Measurements from ENCODE around the gene TAX1BP3. TPM values are rescaled to one million over a fixed set of nuclear protein-coding genes. Genes with fewer than 3 reads are reported as not detected.

Gene TAX1BP3
- total RNA-seq = 100 to 1,000 TPM in 4 of 5 donors, 10 to 100 TPM in 1; 52.7 to 229 (median 108) TPM
- 100 to 1,000 TPM; 114 to 267 (median 235) TPM for polyA plus RNA-seq
- long read RNA-seq, donor 1, transcript TAX1BP3-201 (4 exons, 1,377 nt) = major isoform, 24 of 25 reads
- long read RNA-seq, donor 1, partial matches to known transcripts = 0 of 25 reads
- long read RNA-seq, donor 1, other reads (novel, unspliced or antisense) = 0 of 25 reads
- long read RNA-seq, donor 2, transcript TAX1BP3-201 (4 exons, 1,377 nt) = major isoform, 38 of 38 reads
- long read RNA-seq, donor 2, partial matches to known transcripts = 0 of 38 reads
- long read RNA-seq, donor 2, other reads (novel, unspliced or antisense) = 0 of 38 reads
- long read RNA-seq, donor 3, transcript TAX1BP3-201 (4 exons, 1,377 nt) = major isoform, 12 of 12 reads
- long read RNA-seq, donor 3, partial matches to known transcripts = 0 of 12 reads
- long read RNA-seq, donor 3, other reads (novel, unspliced or antisense) = 0 of 12 reads
- long read RNA-seq, donor 4, partial matches to known transcripts = 0 of 1 reads
- long read RNA-seq, donor 4, other reads (novel, unspliced or antisense) = 0 of 1 reads
- long read RNA-seq, donor 5, transcript TAX1BP3-201 (4 exons, 1,377 nt) = major isoform, 18 of 33 reads
- long read RNA-seq, donor 5, partial matches to known transcripts = 0 of 33 reads
- long read RNA-seq, donor 5, other reads (novel, unspliced or antisense) = 15 of 33 reads
- long read RNA-seq, donor 6, transcript TAX1BP3-201 (4 exons, 1,377 nt) = major isoform, 59 of 70 reads
- long read RNA-seq, donor 6, partial matches to known transcripts = 0 of 70 reads
- long read RNA-seq, donor 6, other reads (novel, unspliced or antisense) = 11 of 70 reads
- long read RNA-seq, donor 7, transcript TAX1BP3-201 (4 exons, 1,377 nt) = major isoform, 25 of 39 reads
- long read RNA-seq, donor 7, partial matches to known transcripts = 0 of 39 reads
- long read RNA-seq, donor 7, other reads (novel, unspliced or antisense) = 14 of 39 reads
- long read RNA-seq, donor 8, transcript TAX1BP3-201 (4 exons, 1,377 nt) = major isoform, 9 of 10 reads
- long read RNA-seq, donor 8, partial matches to known transcripts = 0 of 10 reads
- long read RNA-seq, donor 8, other reads (novel, unspliced or antisense) = 0 of 10 reads
- long read RNA-seq, donor 9, transcript TAX1BP3-201 (4 exons, 1,377 nt) = major isoform, 12 of 12 reads
- long read RNA-seq, donor 9, partial matches to known transcripts = 0 of 12 reads
- long read RNA-seq, donor 9, other reads (novel, unspliced or antisense) = 0 of 12 reads
- long read RNA-seq, donor 10, transcript TAX1BP3-201 (4 exons, 1,377 nt) = major isoform, 8 of 14 reads
- long read RNA-seq, donor 10, partial matches to known transcripts = 6 of 14 reads
- long read RNA-seq, donor 10, other reads (novel, unspliced or antisense) = 0 of 14 reads

DNA sequence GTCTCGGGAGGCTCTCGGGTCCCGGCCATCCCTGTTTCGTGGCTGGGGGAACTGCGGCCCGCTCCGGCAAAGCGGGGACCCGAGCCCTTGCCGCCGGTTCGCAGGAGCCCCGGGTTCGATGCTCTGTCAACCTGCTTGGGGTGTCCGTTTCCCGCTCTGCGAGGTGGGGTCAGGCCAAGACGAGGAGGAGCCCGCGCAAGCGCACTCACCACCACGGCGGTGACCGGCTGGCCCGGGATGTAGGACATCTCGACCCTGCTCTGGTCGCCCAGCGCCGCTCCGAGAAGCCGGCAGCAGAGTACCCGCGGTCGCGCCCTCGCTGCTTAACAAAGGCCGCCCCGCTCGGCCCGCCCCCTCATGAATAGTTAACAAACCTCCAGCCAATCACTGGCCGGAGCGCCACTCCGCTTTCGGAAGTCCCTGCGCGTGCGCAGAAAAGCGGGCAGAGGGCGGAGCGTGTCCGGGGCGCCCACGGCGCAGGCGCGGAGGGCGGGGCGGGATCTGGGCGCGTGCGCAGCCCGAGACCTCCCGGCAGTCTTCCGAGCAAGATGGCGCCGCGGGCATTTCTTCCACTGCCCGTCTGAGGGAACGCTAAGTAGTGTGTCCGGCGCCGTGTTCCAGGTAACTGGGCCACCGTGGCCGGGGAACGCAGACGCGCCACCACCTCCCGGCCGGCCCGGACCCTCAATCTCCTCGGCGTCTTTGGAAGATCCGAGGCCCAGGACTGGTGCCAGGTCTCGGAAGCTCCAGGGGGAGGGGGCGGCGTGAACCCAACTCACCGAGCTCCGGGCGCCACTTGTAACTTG, at the start of gene TAX1BP3, which contains the start of gene EMC6:
Gene TAX1BP3, minus strand, starts transcription at position 300 of the 806 bp plus-strand sequence. Its CDS starts 52 bp downstream, at position 248.
Gene EMC6, plus strand, starts transcription at position 534 of the 806 bp plus-strand sequence. CDS start 335 bp downstream, outside the sequence.
- intact Hi-C loops (cut with DNase I; ENCODE audit: low total_unique reads) = no loop called here

DNA sequence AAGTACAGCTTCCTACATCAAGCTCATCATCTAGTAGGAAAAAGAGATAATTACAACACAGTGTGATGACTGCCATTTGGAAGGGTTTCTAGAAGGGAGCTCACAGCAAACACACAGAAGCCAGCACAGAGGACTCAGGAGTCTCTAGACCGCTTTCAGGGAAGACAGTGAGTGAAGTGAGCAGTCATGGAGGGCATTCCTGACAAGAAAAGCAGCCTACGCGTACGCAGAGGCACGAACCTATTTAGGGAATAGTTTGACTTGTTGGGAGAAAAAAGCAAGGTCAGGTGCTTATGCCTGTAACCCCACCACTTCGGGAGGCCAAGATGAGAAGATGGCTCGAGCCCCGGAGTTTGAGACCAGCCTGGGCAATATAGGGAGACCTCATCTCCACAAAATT, 46.9 kb upstream of the TAX1BP3 start:
- no peak for DNase-seq
- no peaks in the 10 kb centered on the region for H3K9me3 ChIP-seq

More for the DNA sequence above, at the start of gene TAX1BP3, which contains the start of gene EMC6:
- H3K27me3 ChIP-seq = no peaks in the 10 kb centered on the region
- peaks cover 14 to 32% (median 22%) of the 10 kb centered on the region in 4 donors for H3K36me3 ChIP-seq
- TF ChIP-seq POLR2AphosphoS5 (IDR thresholded peaks at IDR 0.05) = peak; percentile 55 to 98 (median 97)
- TF ChIP-seq, protein P1, sequence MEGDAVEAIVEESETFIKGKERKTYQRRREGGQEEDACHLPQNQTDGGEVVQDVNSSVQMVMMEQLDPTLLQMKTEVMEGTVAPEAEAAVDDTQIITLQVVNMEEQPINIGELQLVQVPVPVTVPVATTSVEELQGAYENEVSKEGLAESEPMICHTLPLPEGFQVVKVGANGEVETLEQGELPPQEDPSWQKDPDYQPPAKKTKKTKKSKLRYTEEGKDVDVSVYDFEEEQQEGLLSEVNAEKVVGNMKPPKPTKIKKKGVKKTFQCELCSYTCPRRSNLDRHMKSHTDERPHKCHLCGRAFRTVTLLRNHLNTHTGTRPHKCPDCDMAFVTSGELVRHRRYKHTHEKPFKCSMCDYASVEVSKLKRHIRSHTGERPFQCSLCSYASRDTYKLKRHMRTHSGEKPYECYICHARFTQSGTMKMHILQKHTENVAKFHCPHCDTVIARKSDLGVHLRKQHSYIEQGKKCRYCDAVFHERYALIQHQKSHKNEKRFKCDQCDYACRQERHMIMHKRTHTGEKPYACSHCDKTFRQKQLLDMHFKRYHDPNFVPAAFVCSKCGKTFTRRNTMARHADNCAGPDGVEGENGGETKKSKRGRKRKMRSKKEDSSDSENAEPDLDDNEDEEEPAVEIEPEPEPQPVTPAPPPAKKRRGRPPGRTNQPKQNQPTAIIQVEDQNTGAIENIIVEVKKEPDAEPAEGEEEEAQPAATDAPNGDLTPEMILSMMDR (IDR thresholded peaks at IDR 0.05) = no peak
- TF ChIP-seq POLR2A (IDR thresholded peaks at IDR 0.05) = peak in 2 of 4 donors; percentile 74 to 80
- TF ChIP-seq EP300 (IDR thresholded peaks at IDR 0.05) = no peak
- peak within 1 kb of the TSS; percentile 87 to 98 (median 94) for H3K4me3 ChIP-seq
- peak within 1 kb of the TSS; percentile 95 to 98 (median 97) for H3K27ac ChIP-seq
- WGBS, 5 donors = 0 to 1% (median 0%) methylated on average over 22 to 89 of the region's 89 CpGs; no CpG with 5 or more reads in 1 of the 5 donors
- DNase-seq = peak; percentile 99 to 100
- H3K9me3 ChIP-seq = no peaks in the 10 kb centered on the region
- peaks cover 30 to 61% (median 41%) of the 10 kb centered on the region in 4 donors for H3K4me1 ChIP-seq

DNA sequence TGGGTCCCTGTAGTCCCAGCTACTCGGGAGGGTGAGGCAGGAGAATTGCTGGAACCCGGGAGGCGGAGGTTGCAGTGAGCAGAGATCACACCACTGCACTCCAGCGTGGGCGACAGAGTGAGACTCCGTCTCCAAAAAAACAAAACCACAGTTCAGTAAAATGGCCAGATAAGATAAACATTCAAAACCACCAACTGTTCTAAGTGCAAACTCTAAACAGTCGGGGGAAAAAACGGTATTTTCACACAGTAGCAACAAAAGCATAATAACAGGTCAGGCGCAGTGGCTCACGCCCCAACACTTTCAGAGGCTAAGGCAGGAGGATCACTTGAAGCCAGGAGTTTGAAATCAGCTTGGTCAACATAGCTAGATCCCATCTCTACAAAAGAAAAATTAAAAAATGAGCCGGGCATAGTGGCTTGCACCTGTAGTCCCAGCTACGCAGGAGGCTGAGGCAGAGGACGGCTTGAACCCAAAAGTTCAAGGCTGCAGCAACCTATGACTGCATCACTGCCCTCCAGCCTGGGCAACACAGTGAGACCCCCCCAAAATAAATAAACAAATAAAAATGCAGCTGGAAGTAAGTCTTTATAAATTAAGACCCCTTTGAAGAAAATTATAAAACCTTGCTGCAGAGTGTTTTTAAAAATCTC, 44.6 kb upstream of the TAX1BP3 start:
- H3K9me3 ChIP-seq = no peaks in the 10 kb centered on the region
- H3K4me3 ChIP-seq = no peak overlapping the region
- TF ChIP-seq POLR2AphosphoS5 (IDR thresholded peaks at IDR 0.05) (no peak), POLR2A (IDR thresholded peaks at IDR 0.05) (no peak)
- peak overlapping the region in 1 of 5 donors; percentile 35 for H3K27ac ChIP-seq
- H3K36me3 ChIP-seq = peaks cover 37 to 64% (median 57%) of the 10 kb centered on the region in 4 donors
- intact Hi-C loops (cut with DNase I; ENCODE audit: low total_unique reads) = no loop called here
- WGBS, 5 donors = 61 to 74% (median 72%) methylated on average over 13 of the region's 13 CpGs
- H3K4me1 ChIP-seq = peaks cover 0 to 7% (median 0%) of the 10 kb centered on the region in 4 donors
- no peaks in the 10 kb centered on the region for H3K27me3 ChIP-seq
- DNase-seq = no peak

More for the DNA sequence above, 46.9 kb upstream of the TAX1BP3 start:
- Histone ChIP-seq H3K27me3 (no peaks in the 10 kb centered on the region), H3K4me3 (no peak overlapping the region), H3K36me3 (peaks cover 43 to 87% (median 79%) of the 10 kb centered on the region in 4 donors), H3K4me1 (peaks cover 9 to 20% (median 12%) of the 10 kb centered on the region in 4 donors), H3K27ac (no peak overlapping the region)
- WGBS, 5 donors = 85 to 96% (median 87%) methylated on average over 8 of the region's 8 CpGs
- intact Hi-C loops (cut with DNase I; ENCODE audit: low total_unique reads) = no loop called here
- TF ChIP-seq EP300 (IDR thresholded peaks at IDR 0.05) (no peak), POLR2AphosphoS5 (IDR thresholded peaks at IDR 0.05) (no peak), POLR2A (IDR thresholded peaks at IDR 0.05) (no peak)
- TF ChIP-seq, protein P1 (IDR thresholded peaks at IDR 0.05) = no peak

Measured in stomach (tissue), 19 donors.